Transverse colon (tissue), 4 donors: ENCODE data around the gene AKR1C3.

Source experiments
- EP300 ChIP-seq: sonication (generic); formaldehyde crosslinking; IDR thresholded peaks from one replicate; pipeline ENCODE4 v1.6.1; 2017; ENCODE audit warnings: antibody characterized with exemption, low read depth
- POLR2A ChIP-seq: fragments of 450-650 bp; IDR thresholded peaks from one replicate; pipeline ENCODE4 v1.6.1; 2016; ENCODE audit warnings: antibody characterized with exemption, mild to moderate bottlenecking, moderate library complexity
- POLR2AphosphoS5 ChIP-seq, 3 donors: sonication (generic); formaldehyde crosslinking; IDR thresholded peaks; one replicate each; pipeline ENCODE4 v1.6.1; 2016; ENCODE audit warnings: antibody characterized with exemption in 3 of 3
- TF ChIP-seq, protein P1 (sequence below), 5 experiments: fragments of 200-600 bp in 3 of 5; fragments of 450-650 bp in 2 of 5; sonication (generic) in 3 of 5; IDR thresholded peaks; 1 replicate in 2 of 5; 2 replicates in 3 of 5; pipeline ENCODE4 v1.5.1; 2016 to 2017; ENCODE audit warnings: antibody characterized with exemption in 5 of 5, inconsistent platforms in 3 of 5, mild to moderate bottlenecking in 2 of 5, moderate library complexity in 1 of 5

GRCh38 chr10:5103481-5103880 is 9.3 kb downstream of the AKR1C3 start:
- TF ChIP-seq, protein P1, sequence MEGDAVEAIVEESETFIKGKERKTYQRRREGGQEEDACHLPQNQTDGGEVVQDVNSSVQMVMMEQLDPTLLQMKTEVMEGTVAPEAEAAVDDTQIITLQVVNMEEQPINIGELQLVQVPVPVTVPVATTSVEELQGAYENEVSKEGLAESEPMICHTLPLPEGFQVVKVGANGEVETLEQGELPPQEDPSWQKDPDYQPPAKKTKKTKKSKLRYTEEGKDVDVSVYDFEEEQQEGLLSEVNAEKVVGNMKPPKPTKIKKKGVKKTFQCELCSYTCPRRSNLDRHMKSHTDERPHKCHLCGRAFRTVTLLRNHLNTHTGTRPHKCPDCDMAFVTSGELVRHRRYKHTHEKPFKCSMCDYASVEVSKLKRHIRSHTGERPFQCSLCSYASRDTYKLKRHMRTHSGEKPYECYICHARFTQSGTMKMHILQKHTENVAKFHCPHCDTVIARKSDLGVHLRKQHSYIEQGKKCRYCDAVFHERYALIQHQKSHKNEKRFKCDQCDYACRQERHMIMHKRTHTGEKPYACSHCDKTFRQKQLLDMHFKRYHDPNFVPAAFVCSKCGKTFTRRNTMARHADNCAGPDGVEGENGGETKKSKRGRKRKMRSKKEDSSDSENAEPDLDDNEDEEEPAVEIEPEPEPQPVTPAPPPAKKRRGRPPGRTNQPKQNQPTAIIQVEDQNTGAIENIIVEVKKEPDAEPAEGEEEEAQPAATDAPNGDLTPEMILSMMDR (IDR thresholded peaks at IDR 0.05), result no peak
- TF ChIP-seq EP300 (no peak), POLR2A (no peak), POLR2AphosphoS5 (IDR thresholded peaks at IDR 0.05) (no peak)
